ENCODE data around the gene LTBP1. TPM values are rescaled to one million over a fixed set of nuclear protein-coding genes. Genes with fewer than 3 reads are reported as not detected.

The LTBP1 gene
- total RNA-seq, 1 experiment from 2014 or later, result 10.3 TPM

GRCh38 chr2:32952761-32953476 is 6.2 kb downstream of the LTBP1 start:
- DNase-seq, result peak in 1 of 2 experiments; percentile 27
- intact Hi-C loops (cut with micrococcal nuclease; ENCODE audit: unreplicated experiment), result no loop called here
- Histone ChIP-seq H3K9me2 (ENCODE audit: insufficient read depth) (no peaks in the 10 kb centered on the region), H3K4me3 (no peak overlapping the region), H3F3A (ENCODE audit: insufficient read depth, low read depth) (no peaks in the 10 kb centered on the region), H3K4me2 (no peak overlapping the region), H3K36me3 (ENCODE audit: low read depth) (no peaks in the 10 kb centered on the region), H3K4me1 (replicated peaks; ENCODE audit: insufficient read depth) (peaks cover 7% of the 10 kb centered on the region), H3K79me2 (ENCODE audit: low read depth) (no peaks in the 10 kb centered on the region), H2AFZ (no peak overlapping the region), H3K9me3 (ENCODE audit: insufficient read depth, low read depth) (no peaks in the 10 kb centered on the region), H4K20me1 (ENCODE audit: insufficient read depth) (no peaks in the 10 kb centered on the region), H3K27me3 (ENCODE audit: insufficient read depth, low read depth) (no peaks in the 10 kb centered on the region), H3K27ac (no peak overlapping the region)
- POLR2A ChIA-PET (ENCODE audit: unreplicated experiment), result no interaction called here
- no peak for TF ChIP-seq CTCF (conservative IDR thresholded peaks at IDR 0.05)
- no TSS peak for BruUV-seq (replicated peaks)
- CTCF ChIA-PET, result no interaction called here

- Histone ChIP-seq H3F3A (ENCODE audit: insufficient read depth, low read depth) (no peaks in the 10 kb centered on the region), H3K4me3 (no peak overlapping the region), H3K4me1 (replicated peaks; ENCODE audit: insufficient read depth) (no peaks in the 10 kb centered on the region), H3K79me2 (ENCODE audit: low read depth) (no peaks in the 10 kb centered on the region), H3K9me3 (ENCODE audit: insufficient read depth, low read depth) (no peaks in the 10 kb centered on the region), H2AFZ (no peak overlapping the region), H3K27me3 (ENCODE audit: insufficient read depth, low read depth) (no peaks in the 10 kb centered on the region), H3K27ac (no peak overlapping the region), H4K20me1 (ENCODE audit: insufficient read depth) (no peaks in the 10 kb centered on the region), H3K9me2 (ENCODE audit: insufficient read depth) (no peaks in the 10 kb centered on the region), H3K36me3 (ENCODE audit: low read depth) (no peaks in the 10 kb centered on the region), H3K4me2 (no peak overlapping the region)
- POLR2A ChIA-PET (ENCODE audit: unreplicated experiment), result no interaction called here
- TF ChIP-seq EZH2 (IDR thresholded peaks at IDR 0.05; ENCODE audit: low read depth) (no peak), CTCF (conservative IDR thresholded peaks at IDR 0.05) (no peak)
- CTCF ChIA-PET, result no interaction called here
- peak in 1 of 2 experiments; percentile 0 for DNase-seq
- BruUV-seq (replicated peaks), result no TSS peak
- intact Hi-C loops (cut with micrococcal nuclease; ENCODE audit: unreplicated experiment), result no loop called here
Measured at GRCh38 chr2:32954206-32954605, 7.5 kb downstream of the LTBP1 start.

- H3K27me3 ChIP-seq (ENCODE audit: insufficient read depth, low read depth), result no peaks in the 10 kb centered on the region
- intact Hi-C loops (cut with micrococcal nuclease; ENCODE audit: unreplicated experiment), result no loop called here
- POLR2A ChIA-PET (ENCODE audit: unreplicated experiment), result no interaction called here
- no peaks in the 10 kb centered on the region for H3K36me3 ChIP-seq (ENCODE audit: low read depth)
- CTCF ChIA-PET, result no interaction called here
- TF ChIP-seq EZH2 (IDR thresholded peaks at IDR 0.05; ENCODE audit: low read depth), result no peak
- no peak for TF ChIP-seq CTCF (conservative IDR thresholded peaks at IDR 0.05)
- H3K4me1 ChIP-seq (replicated peaks; ENCODE audit: insufficient read depth), result no peaks in the 10 kb centered on the region
- DNase-seq, result no peak
- no peak overlapping the region for H2AFZ ChIP-seq
- no peaks in the 10 kb centered on the region for H4K20me1 ChIP-seq (ENCODE audit: insufficient read depth)
- no peak overlapping the region for H3K4me2 ChIP-seq
- H3K9me2 ChIP-seq (ENCODE audit: insufficient read depth), result no peaks in the 10 kb centered on the region
- H3K27ac ChIP-seq, result no peak overlapping the region
- H3K4me3 ChIP-seq, result no peak overlapping the region
- BruUV-seq (replicated peaks), result no TSS peak
- no peaks in the 10 kb centered on the region for H3F3A ChIP-seq (ENCODE audit: insufficient read depth, low read depth)
- H3K9me3 ChIP-seq (ENCODE audit: insufficient read depth, low read depth), result no peaks in the 10 kb centered on the region
- H3K79me2 ChIP-seq (ENCODE audit: low read depth), result no peaks in the 10 kb centered on the region; the same call in 1 of the 2 replicates
Measured at GRCh38 chr2:32958821-32959220, 12.1 kb downstream of the LTBP1 start.
